ENCODE data around the gene NXN. TPM values are rescaled to one million over a fixed set of nuclear protein-coding genes. Genes with fewer than 3 reads are reported as not detected.

The NXN gene
- total RNA-seq, 2 donors from 2014 or later: 124 to 201 TPM

DNA sequence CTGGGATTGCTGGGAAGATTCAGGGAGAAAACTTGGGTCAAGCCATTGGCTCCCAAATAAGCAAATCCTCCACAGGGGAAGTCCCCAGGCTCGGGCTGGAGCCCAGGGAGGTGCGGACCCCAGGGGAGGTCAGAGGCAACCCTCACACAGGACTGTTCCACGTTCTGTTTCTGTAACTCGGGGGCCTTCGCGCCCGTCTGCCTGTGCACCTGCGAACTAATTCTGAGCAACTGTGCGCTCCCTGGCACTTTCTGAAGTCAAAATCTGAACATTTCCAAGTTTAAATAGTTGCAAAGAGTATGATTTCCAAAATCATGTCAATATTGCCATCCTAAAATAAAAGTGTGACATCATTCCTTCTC lies 34.1 kb upstream of the NXN start:
- no peaks in the 10 kb centered on the region for H3K9me3 ChIP-seq (ENCODE audit: control insufficient read depth, low read length)
- no peak overlapping the region for H3K27ac Mint-ChIP-seq
- no peak overlapping the region for H3K9ac ChIP-seq (ENCODE audit: extremely low read depth, low read length, poor library complexity, severe bottlenecking)

DNA sequence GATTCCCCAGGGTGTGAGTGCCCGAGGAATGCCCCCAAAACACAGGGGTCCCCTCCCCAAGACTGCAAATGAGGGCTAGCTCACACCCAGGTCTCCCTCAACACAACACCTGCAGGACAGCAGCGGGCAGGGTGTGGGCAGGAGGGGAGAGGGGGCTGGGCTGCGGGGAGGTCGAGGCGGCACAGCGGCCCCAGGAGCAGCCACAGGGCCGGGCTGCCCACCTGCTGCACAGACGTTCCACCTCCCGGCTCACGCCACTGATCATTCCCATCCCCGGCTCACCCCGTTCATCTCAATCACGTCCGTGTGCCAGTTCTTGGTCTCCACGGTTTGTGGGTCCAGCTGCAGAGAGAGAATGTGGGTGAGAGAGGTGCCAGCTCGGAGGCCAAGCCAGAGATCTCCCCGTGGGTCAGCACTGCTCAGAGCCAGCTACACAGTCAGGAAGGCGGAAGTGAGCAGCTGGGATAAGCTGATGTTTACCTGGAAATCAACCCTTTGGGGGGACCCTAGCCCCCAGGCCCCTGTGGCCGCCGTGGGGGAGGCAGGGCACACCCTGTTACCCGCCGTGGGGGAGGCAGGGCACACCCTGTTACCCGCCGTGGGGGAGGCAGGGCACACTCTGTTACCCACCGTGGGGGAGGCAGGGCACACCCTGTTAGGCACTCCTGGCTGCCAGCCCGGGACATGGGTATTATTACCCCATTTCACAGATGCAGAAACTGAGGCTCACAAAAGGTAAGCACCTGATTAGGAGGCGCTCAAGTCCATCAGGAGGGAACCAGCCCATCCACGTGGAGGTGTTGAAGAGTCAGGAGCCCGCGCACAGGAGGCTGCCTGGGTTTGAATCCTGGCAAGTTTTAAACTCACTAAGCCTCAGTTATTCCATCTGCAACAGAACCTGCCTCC lies 33.5 kb upstream of the NXN start:
- H3K9ac ChIP-seq (ENCODE audit: extremely low read depth, low read length, poor library complexity, severe bottlenecking): no peak overlapping the region
- no peak for DNase-seq
- no peaks in the 10 kb centered on the region for H3K36me3 ChIP-seq (ENCODE audit: control insufficient read depth, insufficient read depth, low read length)
- Mint-ChIP-seq H3K9me3 (no peaks in the 10 kb centered on the region), H3K27ac (no peak overlapping the region), H3K27me3 (ENCODE audit: insufficient read depth) (no peaks in the 10 kb centered on the region), H3K4me1 (no peaks in the 10 kb centered on the region), H3K36me3 (ENCODE audit: low read depth) (no peaks in the 10 kb centered on the region), H3K4me3 (no peak overlapping the region)
- H3K27me3 ChIP-seq (ENCODE audit: control insufficient read depth, insufficient read depth, low read length, poor library complexity, severe bottlenecking): no peaks in the 10 kb centered on the region
- H3K9me3 ChIP-seq (ENCODE audit: control insufficient read depth, low read length): no peaks in the 10 kb centered on the region
- H3K27ac ChIP-seq (ENCODE audit: low read depth, low read length): no peak overlapping the region
- TF ChIP-seq, protein P1, sequence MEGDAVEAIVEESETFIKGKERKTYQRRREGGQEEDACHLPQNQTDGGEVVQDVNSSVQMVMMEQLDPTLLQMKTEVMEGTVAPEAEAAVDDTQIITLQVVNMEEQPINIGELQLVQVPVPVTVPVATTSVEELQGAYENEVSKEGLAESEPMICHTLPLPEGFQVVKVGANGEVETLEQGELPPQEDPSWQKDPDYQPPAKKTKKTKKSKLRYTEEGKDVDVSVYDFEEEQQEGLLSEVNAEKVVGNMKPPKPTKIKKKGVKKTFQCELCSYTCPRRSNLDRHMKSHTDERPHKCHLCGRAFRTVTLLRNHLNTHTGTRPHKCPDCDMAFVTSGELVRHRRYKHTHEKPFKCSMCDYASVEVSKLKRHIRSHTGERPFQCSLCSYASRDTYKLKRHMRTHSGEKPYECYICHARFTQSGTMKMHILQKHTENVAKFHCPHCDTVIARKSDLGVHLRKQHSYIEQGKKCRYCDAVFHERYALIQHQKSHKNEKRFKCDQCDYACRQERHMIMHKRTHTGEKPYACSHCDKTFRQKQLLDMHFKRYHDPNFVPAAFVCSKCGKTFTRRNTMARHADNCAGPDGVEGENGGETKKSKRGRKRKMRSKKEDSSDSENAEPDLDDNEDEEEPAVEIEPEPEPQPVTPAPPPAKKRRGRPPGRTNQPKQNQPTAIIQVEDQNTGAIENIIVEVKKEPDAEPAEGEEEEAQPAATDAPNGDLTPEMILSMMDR (conservative IDR thresholded peaks at IDR 0.05): no peak
- WGBS, 2 experiments (ENCODE audit: insufficient coverage in 1 of 2, insufficient read length in 1 of 2): 87 to 88% methylated on average over 17 to 29 of the region's 30 CpGs
- no peaks in the 10 kb centered on the region for H3K4me1 ChIP-seq (ENCODE audit: control insufficient read depth, insufficient read depth, low read length)
- no peak overlapping the region for H3K4me3 ChIP-seq (ENCODE audit: low read length)

More for the DNA sequence above, 34.1 kb upstream of the NXN start:
- H3K9me3 Mint-ChIP-seq: no peaks in the 10 kb centered on the region
- H3K27me3 Mint-ChIP-seq (ENCODE audit: insufficient read depth): no peaks in the 10 kb centered on the region
- 92 to 97% methylated on average over 9 of the region's 9 CpGs for WGBS, 2 experiments (ENCODE audit: insufficient coverage in 1 of 2, insufficient read length in 1 of 2)
- no peaks in the 10 kb centered on the region for H3K36me3 Mint-ChIP-seq (ENCODE audit: low read depth)
- no peaks in the 10 kb centered on the region for H3K27me3 ChIP-seq (ENCODE audit: control insufficient read depth, insufficient read depth, low read length, poor library complexity, severe bottlenecking)
- H3K4me3 ChIP-seq (ENCODE audit: low read length): no peak overlapping the region
- no peaks in the 10 kb centered on the region for H3K4me1 ChIP-seq (ENCODE audit: control insufficient read depth, insufficient read depth, low read length)
- no peak for DNase-seq
- no peaks in the 10 kb centered on the region for H3K4me1 Mint-ChIP-seq
- TF ChIP-seq, protein P1 (conservative IDR thresholded peaks at IDR 0.05): no peak
- no peaks in the 10 kb centered on the region for H3K36me3 ChIP-seq (ENCODE audit: control insufficient read depth, insufficient read depth, low read length)
- no peak overlapping the region for H3K27ac ChIP-seq (ENCODE audit: low read depth, low read length)
- H3K4me3 Mint-ChIP-seq: no peak overlapping the region

- WGBS, 2 experiments (ENCODE audit: insufficient coverage in 1 of 2, insufficient read length in 1 of 2): 91 to 99% methylated on average over 23 to 55 of the region's 57 CpGs
- H3K36me3 Mint-ChIP-seq (ENCODE audit: low read depth): peaks cover 2% of the 10 kb centered on the region
- H3K4me3 Mint-ChIP-seq: no peak overlapping the region
- no peak overlapping the region for H3K9ac ChIP-seq (ENCODE audit: extremely low read depth, low read length, poor library complexity, severe bottlenecking)
- peaks cover 5% of the 10 kb centered on the region for H3K36me3 ChIP-seq (ENCODE audit: control insufficient read depth, insufficient read depth, low read length)
- H3K27ac Mint-ChIP-seq: no peak overlapping the region
- no peaks in the 10 kb centered on the region for H3K27me3 Mint-ChIP-seq (ENCODE audit: insufficient read depth)
- no peaks in the 10 kb centered on the region for H3K9me3 ChIP-seq (ENCODE audit: control insufficient read depth, low read length)
- H3K27ac ChIP-seq (ENCODE audit: low read depth, low read length): no peak overlapping the region
- no peaks in the 10 kb centered on the region for H3K4me1 ChIP-seq (ENCODE audit: control insufficient read depth, insufficient read depth, low read length)
- no peak overlapping the region for H3K4me3 ChIP-seq (ENCODE audit: low read length)
- H3K4me1 Mint-ChIP-seq: no peaks in the 10 kb centered on the region
- no peak for DNase-seq
- TF ChIP-seq, protein P1 (conservative IDR thresholded peaks at IDR 0.05): no peak
- no peaks in the 10 kb centered on the region for H3K9me3 Mint-ChIP-seq
- H3K27me3 ChIP-seq (ENCODE audit: control insufficient read depth, insufficient read depth, low read length, poor library complexity, severe bottlenecking): no peaks in the 10 kb centered on the region
Observed at GRCh38 chr17:1011760-1012735, 32.5 kb upstream of the NXN start.
